IMR-90 (cell line): ENCODE results near the gene KRTAP3-1. TPM values are rescaled to one million over a fixed set of nuclear protein-coding genes. Genes with fewer than 3 reads are reported as not detected.

Experiments used
- ATAC-seq: fragments of 200-7000 bp; cut with Tn5 transposase; 2 replicates; pipeline ENCODE4 v1.9.1; 2020; ENCODE audit warnings: low read depth, mild to moderate bottlenecking, moderate library complexity
- BruUV-seq: library from RNA; stranded (reverse); fragments of 400-500 nt; replicated peaks from 2 replicates; lab custom pipeline; 2021; lab: Mats Ljungman, UMichigan
- CTCF ChIA-PET: fragments of 300-600 bp; formaldehyde crosslinking; extraction: SDS; loops from one replicate; lab custom pipeline; 2021; ENCODE audit warnings: antibody characterized with exemption; lab: Yijun Ruan, JAX
- POLR2A ChIA-PET: fragments of 300-600 bp; sonication (Branson Sonifier 250); formaldehyde crosslinking; loops from one replicate; lab custom pipeline; 2022; ENCODE audit warnings: antibody characterized with exemption; ENCODE audit not compliant: unreplicated experiment; lab: Charles Lee
- DNase-seq: peaks from one replicate; pipeline ENCODE4 v3.0.0; 2013
- H2AFZ ChIP-seq: replicated peaks from 2 replicates; pipeline ENCODE3; 2013; ENCODE audit warnings: low read length, mild to moderate bottlenecking; ENCODE audit not compliant: poor library complexity
- H2AK5ac ChIP-seq: 2 replicates; pipeline ENCODE4 v1.6.1; 2013; ENCODE audit warnings: low read depth, low read length, inconsistent platforms
- H2AK9ac ChIP-seq: replicated peaks from 2 replicates; pipeline ENCODE3; 2013; ENCODE audit warnings: mild to moderate bottlenecking, low read depth, low read length, moderate library complexity; ENCODE audit not compliant: poor library complexity
- H2BK120ac ChIP-seq: 2 replicates; pipeline ENCODE4 v1.6.1; 2013; ENCODE audit warnings: low read depth, low read length, inconsistent platforms
- H2BK15ac ChIP-seq: 3 replicates; pipeline ENCODE4 v1.6.1; 2013; ENCODE audit warnings: low read depth, low read length, inconsistent platforms
- H2BK20ac ChIP-seq: 2 replicates; pipeline ENCODE4 v1.6.1; 2013; ENCODE audit warnings: low read depth, mild to moderate bottlenecking, inconsistent platforms, low read length, moderate library complexity
- H2BK5ac ChIP-seq: 2 replicates; pipeline ENCODE4 v1.6.1; 2013; ENCODE audit warnings: mild to moderate bottlenecking, low read depth, low read length, inconsistent platforms; ENCODE audit not compliant: poor library complexity, severe bottlenecking
- H3K14ac ChIP-seq: replicated peaks from 2 replicates; pipeline ENCODE4 v1.6.1; 2013; ENCODE audit warnings: low read depth, low read length, inconsistent platforms
- H3K18ac ChIP-seq: 2 replicates; pipeline ENCODE4 v1.6.1; 2013; ENCODE audit warnings: low read depth, low read length, control low read depth
- H3K23ac ChIP-seq: 2 replicates; pipeline ENCODE4 v1.6.1; 2013; ENCODE audit warnings: low read depth, low read length, inconsistent platforms
- H3K27ac ChIP-seq: 2 replicates; pipeline ENCODE4 v1.5.1; 2013; ENCODE audit warnings: mild to moderate bottlenecking, control low read depth, low read length; ENCODE audit not compliant: insufficient read depth
- H3K27me3 ChIP-seq: 2 replicates; pipeline ENCODE4 v1.6.1; 2013; ENCODE audit warnings: low read length; ENCODE audit not compliant: control insufficient read depth, insufficient read depth
- H3K36me3 ChIP-seq: 2 replicates; pipeline ENCODE4 v1.6.1; 2013; ENCODE audit warnings: low read length, mixed read lengths; ENCODE audit not compliant: control insufficient read depth, insufficient read depth
- H3K4ac ChIP-seq: 2 replicates; pipeline ENCODE4 v1.6.1; 2013; ENCODE audit warnings: low read depth, low read length, inconsistent platforms
- H3K4me1 ChIP-seq: 2 replicates; pipeline ENCODE4 v1.6.1; 2013; ENCODE audit warnings: low read length, mixed read lengths; ENCODE audit not compliant: control insufficient read depth, insufficient read depth
- H3K4me2 ChIP-seq: 2 replicates; pipeline ENCODE4 v1.6.1; 2013; ENCODE audit warnings: low read depth, mild to moderate bottlenecking, control low read depth, low read length, moderate library complexity
- H3K4me3 ChIP-seq: 2 replicates; pipeline ENCODE4 v1.5.1; 2013; ENCODE audit warnings: low read depth, mild to moderate bottlenecking, control low read depth, low read length, moderate library complexity; ENCODE audit not compliant: insufficient read depth
- H3K56ac ChIP-seq: 2 replicates; pipeline ENCODE4 v1.6.1; 2013; ENCODE audit warnings: low read length, inconsistent platforms; ENCODE audit not compliant: insufficient read depth; ENCODE audit errors: extremely low read depth
- H3K79me1 ChIP-seq, 2 experiments: 2 replicates each; pipeline ENCODE4 v1.6.1; 2013; ENCODE audit warnings: low read length in 2 of 2, inconsistent platforms in 1 of 2, low read depth in 1 of 2
- H3K9ac ChIP-seq: 2 replicates; pipeline ENCODE4 v1.6.1; 2013; ENCODE audit warnings: low read depth, low read length, control low read depth
- H3K9me1 ChIP-seq: 2 replicates; pipeline ENCODE4 v1.6.1; 2013; ENCODE audit warnings: low read length, inconsistent platforms; ENCODE audit not compliant: insufficient read depth
- H3K9me3 ChIP-seq: 2 replicates; pipeline ENCODE4 v1.6.1; 2013; ENCODE audit warnings: low read length; ENCODE audit not compliant: control insufficient read depth, insufficient read depth
- H4K20me1 ChIP-seq: 2 replicates; pipeline ENCODE4 v1.6.1; 2013; ENCODE audit warnings: low read length, inconsistent platforms; ENCODE audit not compliant: insufficient read depth
- H4K5ac ChIP-seq: 2 replicates; pipeline ENCODE4 v1.6.1; 2013; ENCODE audit warnings: mild to moderate bottlenecking, low read depth, low read length, control low read depth
- H4K8ac ChIP-seq, 2 experiments: 2 replicates each; pipeline ENCODE4 v1.6.1; 2013; ENCODE audit warnings: low read depth in 2 of 2, low read length in 2 of 2, control low read depth in 1 of 2, inconsistent platforms in 1 of 2
- H4K91ac ChIP-seq: 2 replicates; pipeline ENCODE4 v1.6.1; 2013; ENCODE audit warnings: low read depth, low read length, inconsistent platforms; ENCODE audit not compliant: insufficient read depth
- MAFK ChIP-seq: IDR thresholded peaks from 2 replicates; pipeline ENCODE4 v1.6.1; 2012; ENCODE audit warnings: low read depth, low read length, improper control_type of control experiment
- WGBS, 2 experiments: methylation state at CpG; one replicate each; pipeline versions ENCODE4 v1.1.5 to v1.1.7; 2013; ENCODE audit warnings: missing lambda C conversion rate in 2 of 2; ENCODE audit not compliant: insufficient read length in 1 of 2; ENCODE audit errors: extremely low coverage in 2 of 2; 5-methylcytosine and 5-hydroxymethylcytosine counted together
- dilution Hi-C: fragments of 300-500 bp; cut with HindIII; formaldehyde crosslinking; loops from one replicate; pipeline ENCODE4 v1.14.3; 2018; ENCODE audit warnings: low sequenced_read_pairs; ENCODE audit not compliant: unreplicated experiment
- in situ Hi-C: fragments of 300-500 bp; cut with MboI; formaldehyde crosslinking; loops from 3 replicates; pipeline ENCODE4 v1.14.3; 2019; ENCODE audit warnings: low sequenced_read_pairs, inconsistent platforms, mixed read lengths
- intact Hi-C: fragments of 100-400 bp; cut with micrococcal nuclease; formaldehyde crosslinking; loops from 2 replicates; pipeline ENCODE4 v1.10.0; 2022
- polyA plus RNA-seq, 3 experiments: library from polyadenylated mRNA; depleted of rRNA; stranded (reverse); fragments of >200 nt; gene quantifications; 2 replicates each; pipeline ENCODE4 v1.2.3, GENCODE V29; 2012; ENCODE audit warnings: low replicate concordance in 1 of 3
- total RNA-seq: library from RNA; depleted of rRNA; stranded (reverse); fragments of >200 nt; gene quantifications from 2 replicates; pipeline ENCODE4 v1.2.3, GENCODE V29; 2012

The KRTAP3-1 gene
- total and polyA plus RNA-seq, 2 of the 4 experiments (the other 2 are of a cell fraction), result not detected

DNA sequence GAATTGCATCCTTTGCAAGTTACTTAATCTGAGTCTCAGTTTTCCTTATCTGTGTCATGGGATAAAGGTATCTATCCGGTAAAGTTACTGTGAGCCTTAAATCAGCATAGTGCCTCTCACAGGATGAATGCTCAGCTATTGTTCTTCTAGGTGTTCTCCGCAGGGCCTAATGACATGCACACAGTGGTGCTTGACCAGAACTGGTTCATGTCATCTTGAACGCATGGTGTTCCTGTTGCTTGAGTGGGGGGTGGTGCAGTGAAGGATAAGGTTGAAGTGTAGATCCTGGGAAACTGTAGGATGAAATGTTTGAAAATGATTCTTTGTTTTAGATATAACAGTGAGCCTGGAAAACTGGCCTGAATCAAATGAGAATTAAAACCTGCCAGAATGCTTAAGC, 28.8 kb downstream of the KRTAP3-1 start:
- 80% methylated on average over 1 of the region's 3 CpGs; no CpG with 5 or more reads in 1 of the 2 experiments for WGBS, 2 experiments
- in situ Hi-C loops, result no loop called here
- Histone ChIP-seq H4K8ac (no peak overlapping the region), H3K4ac (no peak overlapping the region), H3K18ac (no peak overlapping the region), H3K79me1 (no peaks in the 10 kb centered on the region), H3K4me3 (no peak overlapping the region), H3K23ac (no peak overlapping the region), H2BK15ac (no peak overlapping the region; the same call in 2 of the 3 replicates), H3K27me3 (no peaks in the 10 kb centered on the region), H2BK120ac (no peak overlapping the region), H3K9me3 (no peaks in the 10 kb centered on the region), H2AFZ (peak overlapping the region; percentile 75), H4K20me1 (no peaks in the 10 kb centered on the region), H2AK5ac (peak overlapping the region; percentile 35; the same call in 1 of the 2 replicates), H3K9ac (no peak overlapping the region), H3K56ac (no peak overlapping the region), H4K5ac (no peak overlapping the region), H3K4me2 (no peak overlapping the region), H3K9me1 (no peaks in the 10 kb centered on the region), H4K91ac (no peak overlapping the region), H3K14ac (no peak overlapping the region), H2BK20ac (0 out of 2 replicates have a peak overlapping the region, but pooled peaks have one; percentile 1), H3K36me3 (no peaks in the 10 kb centered on the region), H2AK9ac (no peak overlapping the region), H2BK5ac (no peak overlapping the region), H3K27ac (no peak overlapping the region), H3K4me1 (peaks cover 5% of the 10 kb centered on the region)
- DNase-seq (no peak), ATAC-seq (no peak)
- intact Hi-C loops, result no loop called here
- BruUV-seq, result no TSS peak
- ChIA-PET POLR2A (interaction anchor here (0.6 kb wide), 1 partner anchor 35 kb away, joined by 4 read pairs; no protein-coding TSS in a partner anchor), CTCF (no interaction called here)
- dilution Hi-C loops, result no loop called here
- TF ChIP-seq MAFK, result no peak
